ENCODE data around the gene NPVF.

The NPVF gene

GRCh38 chr7:25215694-25216335 is 12.5 kb downstream of the NPVF start:
- DNase-seq (ENCODE audit: insufficient read length, low spot score): no peak
- TF ChIP-seq, protein P1, sequence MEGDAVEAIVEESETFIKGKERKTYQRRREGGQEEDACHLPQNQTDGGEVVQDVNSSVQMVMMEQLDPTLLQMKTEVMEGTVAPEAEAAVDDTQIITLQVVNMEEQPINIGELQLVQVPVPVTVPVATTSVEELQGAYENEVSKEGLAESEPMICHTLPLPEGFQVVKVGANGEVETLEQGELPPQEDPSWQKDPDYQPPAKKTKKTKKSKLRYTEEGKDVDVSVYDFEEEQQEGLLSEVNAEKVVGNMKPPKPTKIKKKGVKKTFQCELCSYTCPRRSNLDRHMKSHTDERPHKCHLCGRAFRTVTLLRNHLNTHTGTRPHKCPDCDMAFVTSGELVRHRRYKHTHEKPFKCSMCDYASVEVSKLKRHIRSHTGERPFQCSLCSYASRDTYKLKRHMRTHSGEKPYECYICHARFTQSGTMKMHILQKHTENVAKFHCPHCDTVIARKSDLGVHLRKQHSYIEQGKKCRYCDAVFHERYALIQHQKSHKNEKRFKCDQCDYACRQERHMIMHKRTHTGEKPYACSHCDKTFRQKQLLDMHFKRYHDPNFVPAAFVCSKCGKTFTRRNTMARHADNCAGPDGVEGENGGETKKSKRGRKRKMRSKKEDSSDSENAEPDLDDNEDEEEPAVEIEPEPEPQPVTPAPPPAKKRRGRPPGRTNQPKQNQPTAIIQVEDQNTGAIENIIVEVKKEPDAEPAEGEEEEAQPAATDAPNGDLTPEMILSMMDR (IDR thresholded peaks at IDR 0.05; ENCODE audit: insufficient read depth, missing control alignments): no peak
- FAIRE-seq: no peak

DNA sequence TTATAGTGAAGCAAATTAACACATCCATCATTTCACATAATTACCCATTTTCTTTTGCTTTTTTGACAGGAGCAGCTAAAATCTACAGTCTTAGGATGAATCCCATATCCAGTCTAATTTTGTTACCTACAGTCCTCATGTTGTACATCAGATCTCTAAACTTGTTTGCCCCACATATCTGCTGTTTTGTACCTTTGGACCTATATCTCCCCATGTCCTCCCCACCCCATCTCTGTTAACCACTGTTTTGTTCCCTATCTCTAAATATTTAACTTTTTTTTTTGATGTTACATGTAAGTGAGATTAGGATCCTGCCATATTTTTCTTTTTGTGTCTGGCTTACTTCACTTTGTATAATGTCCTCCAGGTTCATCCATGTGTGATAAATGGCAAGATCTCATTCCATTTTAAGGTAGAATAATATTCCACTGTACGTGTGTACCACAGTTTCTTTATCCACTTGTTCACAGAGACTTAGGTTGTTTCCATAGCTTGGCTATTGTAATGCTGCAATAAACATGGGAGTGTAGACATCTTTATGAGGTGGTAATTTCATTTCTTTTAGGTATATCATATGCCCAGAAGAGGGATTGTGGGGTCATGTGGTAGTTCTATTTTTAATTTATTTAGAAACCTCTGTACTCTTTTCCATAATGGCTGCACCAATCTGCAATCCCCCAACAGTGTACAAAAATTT is 19.6 kb downstream of the NPVF start:
- TF ChIP-seq, protein P1 (IDR thresholded peaks at IDR 0.05; ENCODE audit: insufficient read depth, missing control alignments): no peak
- no peak for FAIRE-seq

DNA sequence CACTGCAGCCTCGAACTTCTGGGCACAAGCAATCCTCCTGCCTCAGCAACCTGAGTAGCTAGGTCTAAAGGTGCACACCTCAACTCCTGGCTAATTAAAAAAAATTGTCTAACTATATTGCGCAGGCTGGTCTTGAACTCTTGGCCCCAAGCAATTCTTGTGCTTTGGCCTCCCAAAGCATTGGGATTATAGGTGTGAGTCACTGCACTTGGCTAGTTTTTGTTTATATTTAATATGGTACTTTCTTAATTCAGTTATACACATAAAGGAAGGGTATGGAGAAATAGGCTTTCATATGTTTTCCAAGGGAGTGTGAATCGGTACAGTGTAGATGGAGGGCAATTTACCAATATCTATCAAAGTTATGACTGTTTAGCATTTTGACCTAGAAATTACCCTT is 20.4 kb downstream of the NPVF start:
- DNase-seq (ENCODE audit: insufficient read length, low spot score) (no peak), FAIRE-seq (no peak)

More for the DNA sequence above, 19.6 kb downstream of the NPVF start:
- DNase-seq (ENCODE audit: insufficient read length, low spot score): no peak

DNA sequence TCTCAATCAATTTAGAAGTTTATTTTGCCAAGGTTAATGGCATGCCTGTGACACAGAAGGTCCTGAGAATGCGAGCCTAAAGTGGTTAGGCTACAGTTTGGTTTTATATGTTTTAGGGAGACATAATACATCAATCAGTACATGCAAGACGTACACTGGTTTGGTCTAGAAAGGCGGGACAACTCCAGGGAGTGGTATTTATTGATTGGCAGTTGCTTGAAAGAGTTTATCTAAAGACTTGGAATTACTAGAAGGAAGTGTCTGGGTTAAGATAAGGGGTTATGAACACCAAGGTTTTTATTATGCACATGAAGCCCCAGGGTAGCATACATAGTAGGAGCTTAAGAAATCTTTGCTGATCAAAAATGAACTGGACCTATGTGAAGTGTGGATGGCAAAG is 21.5 kb downstream of the NPVF start:
- DNase-seq (ENCODE audit: insufficient read length, low spot score) (no peak), FAIRE-seq (no peak)
- TF ChIP-seq, protein P1 (IDR thresholded peaks at IDR 0.05; ENCODE audit: insufficient read depth, missing control alignments): no peak

More for the DNA sequence above, 20.4 kb downstream of the NPVF start:
- TF ChIP-seq, protein P1 (IDR thresholded peaks at IDR 0.05; ENCODE audit: insufficient read depth, missing control alignments): no peak

- TF ChIP-seq, protein P1 (IDR thresholded peaks at IDR 0.05; ENCODE audit: insufficient read depth, missing control alignments): no peak
- FAIRE-seq: no peak
- DNase-seq (ENCODE audit: insufficient read length, low spot score): no peak
Observed at GRCh38 chr7:25196132-25196896, 32.0 kb downstream of the NPVF start.

DNA sequence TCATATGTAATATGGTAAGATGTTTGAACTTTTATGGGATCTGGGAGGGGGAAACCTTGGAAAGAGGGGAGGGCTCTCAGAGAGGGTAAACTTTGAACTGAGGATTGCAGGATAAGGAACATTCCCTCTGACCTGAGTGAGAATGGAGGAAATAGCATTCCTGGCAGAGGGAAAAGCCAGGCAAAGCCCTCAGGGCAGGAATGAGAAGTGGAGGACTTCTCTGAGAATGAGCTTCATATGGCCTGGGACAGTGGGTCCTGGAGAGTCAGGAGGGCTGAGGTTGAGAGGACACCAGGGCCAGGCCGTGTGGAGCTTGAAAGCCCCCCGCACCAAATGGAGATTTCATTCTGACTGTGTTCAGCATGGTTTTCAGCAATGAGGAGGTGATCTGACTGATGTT is 34.2 kb downstream of the NPVF start:
- no peak for FAIRE-seq
- no peak for DNase-seq (ENCODE audit: insufficient read length, low spot score)
- TF ChIP-seq, protein P1 (IDR thresholded peaks at IDR 0.05; ENCODE audit: insufficient read depth, missing control alignments): no peak
